Measurements from ENCODE around the gene NPHP1. TPM values are rescaled to one million over a fixed set of nuclear protein-coding genes. Genes with fewer than 3 reads are reported as not detected.

NPHP1 gene
- polyA plus RNA-seq, 1 donor from 2014 or later: 8.0 TPM

- Histone ChIP-seq H3K4me3 (ENCODE audit: low read length) (no peak overlapping the region), H3F3A (ENCODE audit: insufficient read depth, low read length, poor library complexity, severe bottlenecking) (no peaks in the 10 kb centered on the region), H2AFZ (ENCODE audit: low read depth, low read length) (no peak overlapping the region), H3K27me3 (ENCODE audit: insufficient read depth, low read depth, low read length) (no peaks in the 10 kb centered on the region), H3K9me2 (ENCODE audit: insufficient read depth, low read length) (no peaks in the 10 kb centered on the region), H3K9ac (ENCODE audit: low read length) (no peak overlapping the region), H3K27ac (ENCODE audit: low read length) (no peak overlapping the region), H4K20me1 (ENCODE audit: insufficient read depth) (no peaks in the 10 kb centered on the region), H3K9me3 (ENCODE audit: low read length) (no peaks in the 10 kb centered on the region), H3K4me2 (ENCODE audit: low read length) (no peak overlapping the region), H3K79me2 (replicated peaks; ENCODE audit: insufficient read depth, low read length) (no peaks in the 10 kb centered on the region), H3K36me3 (ENCODE audit: insufficient read depth, low read length) (no peaks in the 10 kb centered on the region)
- TF ChIP-seq, protein P1, sequence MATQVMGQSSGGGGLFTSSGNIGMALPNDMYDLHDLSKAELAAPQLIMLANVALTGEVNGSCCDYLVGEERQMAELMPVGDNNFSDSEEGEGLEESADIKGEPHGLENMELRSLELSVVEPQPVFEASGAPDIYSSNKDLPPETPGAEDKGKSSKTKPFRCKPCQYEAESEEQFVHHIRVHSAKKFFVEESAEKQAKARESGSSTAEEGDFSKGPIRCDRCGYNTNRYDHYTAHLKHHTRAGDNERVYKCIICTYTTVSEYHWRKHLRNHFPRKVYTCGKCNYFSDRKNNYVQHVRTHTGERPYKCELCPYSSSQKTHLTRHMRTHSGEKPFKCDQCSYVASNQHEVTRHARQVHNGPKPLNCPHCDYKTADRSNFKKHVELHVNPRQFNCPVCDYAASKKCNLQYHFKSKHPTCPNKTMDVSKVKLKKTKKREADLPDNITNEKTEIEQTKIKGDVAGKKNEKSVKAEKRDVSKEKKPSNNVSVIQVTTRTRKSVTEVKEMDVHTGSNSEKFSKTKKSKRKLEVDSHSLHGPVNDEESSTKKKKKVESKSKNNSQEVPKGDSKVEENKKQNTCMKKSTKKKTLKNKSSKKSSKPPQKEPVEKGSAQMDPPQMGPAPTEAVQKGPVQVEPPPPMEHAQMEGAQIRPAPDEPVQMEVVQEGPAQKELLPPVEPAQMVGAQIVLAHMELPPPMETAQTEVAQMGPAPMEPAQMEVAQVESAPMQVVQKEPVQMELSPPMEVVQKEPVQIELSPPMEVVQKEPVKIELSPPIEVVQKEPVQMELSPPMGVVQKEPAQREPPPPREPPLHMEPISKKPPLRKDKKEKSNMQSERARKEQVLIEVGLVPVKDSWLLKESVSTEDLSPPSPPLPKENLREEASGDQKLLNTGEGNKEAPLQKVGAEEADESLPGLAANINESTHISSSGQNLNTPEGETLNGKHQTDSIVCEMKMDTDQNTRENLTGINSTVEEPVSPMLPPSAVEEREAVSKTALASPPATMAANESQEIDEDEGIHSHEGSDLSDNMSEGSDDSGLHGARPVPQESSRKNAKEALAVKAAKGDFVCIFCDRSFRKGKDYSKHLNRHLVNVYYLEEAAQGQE (IDR thresholded peaks at IDR 0.05; ENCODE audit: borderline replicate concordance): no peak
- TF ChIP-seq POLR2AphosphoS5 (IDR thresholded peaks at IDR 0.05) (no peak), CTCF (IDR thresholded peaks at IDR 0.05; ENCODE audit: poor library complexity, severe bottlenecking) (no peak), SMC3 (conservative IDR thresholded peaks at IDR 0.05; ENCODE audit: poor library complexity) (no peak), EP300 (conservative IDR thresholded peaks at IDR 0.05; ENCODE audit: poor library complexity, severe bottlenecking) (no peak), RAD21 (conservative IDR thresholded peaks at IDR 0.05) (no peak), EZH2 (IDR thresholded peaks at IDR 0.05; ENCODE audit: borderline replicate concordance, insufficient read depth, low read length, poor library complexity, severe bottlenecking) (no peak), TAF1 (IDR thresholded peaks at IDR 0.05; ENCODE audit: low read depth) (no peak), MXI1 (conservative IDR thresholded peaks at IDR 0.05; ENCODE audit: poor library complexity, severe bottlenecking) (no peak)
These were observed 55.2 kb downstream of the NPHP1 start for GRCh38 chr2:110149330-110150220.

- no peaks in the 10 kb centered on the region for H3K36me3 ChIP-seq (ENCODE audit: insufficient read depth, low read length)
- TF ChIP-seq, protein P1 (IDR thresholded peaks at IDR 0.05; ENCODE audit: borderline replicate concordance): no peak
- no peaks in the 10 kb centered on the region for H3K9me3 ChIP-seq (ENCODE audit: low read length)
- no peak overlapping the region for H3K4me2 ChIP-seq (ENCODE audit: low read length)
- no peak overlapping the region for H3K4me3 ChIP-seq (ENCODE audit: low read length)
- H4K20me1 ChIP-seq (ENCODE audit: insufficient read depth): no peaks in the 10 kb centered on the region
- no peaks in the 10 kb centered on the region for H3K9me2 ChIP-seq (ENCODE audit: insufficient read depth, low read length)
- no peaks in the 10 kb centered on the region for H3K79me2 ChIP-seq (replicated peaks; ENCODE audit: insufficient read depth, low read length)
- no peak overlapping the region for H3K27ac ChIP-seq (ENCODE audit: low read length)
- no peak overlapping the region for H3K9ac ChIP-seq (ENCODE audit: low read length)
- no peak overlapping the region for H2AFZ ChIP-seq (ENCODE audit: low read depth, low read length)
- no peaks in the 10 kb centered on the region for H3F3A ChIP-seq (ENCODE audit: insufficient read depth, low read length, poor library complexity, severe bottlenecking)
- no peaks in the 10 kb centered on the region for H3K27me3 ChIP-seq (ENCODE audit: insufficient read depth, low read depth, low read length)
These were observed 57.9 kb downstream of the NPHP1 start for GRCh38 chr2:110146945-110147332.
